ENCODE measurements around the gene VIL1. TPM values are rescaled to one million over a fixed set of nuclear protein-coding genes. Genes with fewer than 3 reads are reported as not detected.

VIL1 gene
- total and polyA plus RNA-seq, 2 of the 13 experiments (the other 11 are each of a cell fraction or from before 2014, with no cell fraction given), result 287 to 301 TPM

DNA sequence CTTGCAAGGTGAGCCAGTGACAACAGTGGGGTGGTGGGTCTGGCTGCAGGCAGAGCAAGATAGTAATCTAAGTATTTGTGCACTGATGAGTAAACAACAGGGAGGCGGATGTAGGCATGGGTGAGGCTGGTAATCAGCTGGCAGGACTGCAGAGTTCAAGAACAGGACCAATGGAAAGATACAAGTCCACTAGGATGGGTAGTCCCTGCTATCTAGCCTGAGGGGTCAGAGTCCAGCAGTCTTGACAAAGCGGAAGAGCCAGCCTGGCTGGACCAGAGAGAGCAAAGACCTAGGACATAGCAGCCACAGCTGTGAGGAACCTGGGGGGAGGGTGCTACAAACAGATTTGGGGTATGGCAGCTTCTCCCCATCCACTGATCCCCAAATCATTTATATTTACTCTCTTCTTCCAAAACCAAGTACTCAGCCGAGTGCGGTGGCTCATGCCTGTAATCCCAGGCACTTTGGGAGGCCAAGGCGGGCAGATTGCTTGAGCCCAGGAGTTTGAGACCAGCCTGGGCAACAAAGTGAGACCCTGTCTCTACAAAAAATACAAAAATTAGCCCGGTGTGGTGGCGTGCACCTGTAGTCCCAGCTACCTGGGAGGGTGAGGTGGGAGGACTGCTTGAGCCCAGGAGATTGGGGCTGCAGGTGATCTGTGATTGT, 25.9 kb downstream of the VIL1 start (continued):
- TF ChIP-seq, protein P1, sequence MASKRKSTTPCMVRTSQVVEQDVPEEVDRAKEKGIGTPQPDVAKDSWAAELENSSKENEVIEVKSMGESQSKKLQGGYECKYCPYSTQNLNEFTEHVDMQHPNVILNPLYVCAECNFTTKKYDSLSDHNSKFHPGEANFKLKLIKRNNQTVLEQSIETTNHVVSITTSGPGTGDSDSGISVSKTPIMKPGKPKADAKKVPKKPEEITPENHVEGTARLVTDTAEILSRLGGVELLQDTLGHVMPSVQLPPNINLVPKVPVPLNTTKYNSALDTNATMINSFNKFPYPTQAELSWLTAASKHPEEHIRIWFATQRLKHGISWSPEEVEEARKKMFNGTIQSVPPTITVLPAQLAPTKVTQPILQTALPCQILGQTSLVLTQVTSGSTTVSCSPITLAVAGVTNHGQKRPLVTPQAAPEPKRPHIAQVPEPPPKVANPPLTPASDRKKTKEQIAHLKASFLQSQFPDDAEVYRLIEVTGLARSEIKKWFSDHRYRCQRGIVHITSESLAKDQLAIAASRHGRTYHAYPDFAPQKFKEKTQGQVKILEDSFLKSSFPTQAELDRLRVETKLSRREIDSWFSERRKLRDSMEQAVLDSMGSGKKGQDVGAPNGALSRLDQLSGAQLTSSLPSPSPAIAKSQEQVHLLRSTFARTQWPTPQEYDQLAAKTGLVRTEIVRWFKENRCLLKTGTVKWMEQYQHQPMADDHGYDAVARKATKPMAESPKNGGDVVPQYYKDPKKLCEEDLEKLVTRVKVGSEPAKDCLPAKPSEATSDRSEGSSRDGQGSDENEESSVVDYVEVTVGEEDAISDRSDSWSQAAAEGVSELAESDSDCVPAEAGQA (IDR thresholded peaks at IDR 0.05; ENCODE audit: low read depth), result no peak; the same call in 1 of the 2 replicates
- TF ChIP-seq, protein P1 (CRISPR knock-in tag; IDR thresholded peaks at IDR 0.05; ENCODE audit: borderline replicate concordance), result no peak
- TF ChIP-seq DNMT3B (CRISPR knock-in tag; conservative IDR thresholded peaks at IDR 0.05) (no peak), SCMH1 (CRISPR knock-in tag; IDR thresholded peaks at IDR 0.05; ENCODE audit: borderline replicate concordance) (no peak), SMARCC2 (IDR thresholded peaks at IDR 0.05) (no peak), TBX3 (IDR thresholded peaks at IDR 0.05; ENCODE audit: borderline replicate concordance) (peak; percentile 73; the same call in 1 of the 2 replicates), JUN (CRISPR knock-in tag; IDR thresholded peaks at IDR 0.05) (peak; percentile 88), ZNF317 (CRISPR knock-in tag; IDR thresholded peaks at IDR 0.05) (peak; percentile 94), HNRNPK (IDR thresholded peaks at IDR 0.05; ENCODE audit: low read depth, low read length, poor library complexity, severe bottlenecking) (no peak), ZNF121 (CRISPR knock-in tag; IDR thresholded peaks at IDR 0.05) (0 out of 2 replicates have a peak, but pooled peaks have one; percentile 23), RFXAP (CRISPR knock-in tag; IDR thresholded peaks at IDR 0.05; ENCODE audit: borderline replicate concordance) (peak; percentile 88; the same call in 1 of the 2 replicates), MAFG (CRISPR knock-in tag; IDR thresholded peaks at IDR 0.05) (no peak), NCOA1 (CRISPR knock-in tag; IDR thresholded peaks at IDR 0.05) (no peak)
- TF ChIP-seq, protein P2, sequence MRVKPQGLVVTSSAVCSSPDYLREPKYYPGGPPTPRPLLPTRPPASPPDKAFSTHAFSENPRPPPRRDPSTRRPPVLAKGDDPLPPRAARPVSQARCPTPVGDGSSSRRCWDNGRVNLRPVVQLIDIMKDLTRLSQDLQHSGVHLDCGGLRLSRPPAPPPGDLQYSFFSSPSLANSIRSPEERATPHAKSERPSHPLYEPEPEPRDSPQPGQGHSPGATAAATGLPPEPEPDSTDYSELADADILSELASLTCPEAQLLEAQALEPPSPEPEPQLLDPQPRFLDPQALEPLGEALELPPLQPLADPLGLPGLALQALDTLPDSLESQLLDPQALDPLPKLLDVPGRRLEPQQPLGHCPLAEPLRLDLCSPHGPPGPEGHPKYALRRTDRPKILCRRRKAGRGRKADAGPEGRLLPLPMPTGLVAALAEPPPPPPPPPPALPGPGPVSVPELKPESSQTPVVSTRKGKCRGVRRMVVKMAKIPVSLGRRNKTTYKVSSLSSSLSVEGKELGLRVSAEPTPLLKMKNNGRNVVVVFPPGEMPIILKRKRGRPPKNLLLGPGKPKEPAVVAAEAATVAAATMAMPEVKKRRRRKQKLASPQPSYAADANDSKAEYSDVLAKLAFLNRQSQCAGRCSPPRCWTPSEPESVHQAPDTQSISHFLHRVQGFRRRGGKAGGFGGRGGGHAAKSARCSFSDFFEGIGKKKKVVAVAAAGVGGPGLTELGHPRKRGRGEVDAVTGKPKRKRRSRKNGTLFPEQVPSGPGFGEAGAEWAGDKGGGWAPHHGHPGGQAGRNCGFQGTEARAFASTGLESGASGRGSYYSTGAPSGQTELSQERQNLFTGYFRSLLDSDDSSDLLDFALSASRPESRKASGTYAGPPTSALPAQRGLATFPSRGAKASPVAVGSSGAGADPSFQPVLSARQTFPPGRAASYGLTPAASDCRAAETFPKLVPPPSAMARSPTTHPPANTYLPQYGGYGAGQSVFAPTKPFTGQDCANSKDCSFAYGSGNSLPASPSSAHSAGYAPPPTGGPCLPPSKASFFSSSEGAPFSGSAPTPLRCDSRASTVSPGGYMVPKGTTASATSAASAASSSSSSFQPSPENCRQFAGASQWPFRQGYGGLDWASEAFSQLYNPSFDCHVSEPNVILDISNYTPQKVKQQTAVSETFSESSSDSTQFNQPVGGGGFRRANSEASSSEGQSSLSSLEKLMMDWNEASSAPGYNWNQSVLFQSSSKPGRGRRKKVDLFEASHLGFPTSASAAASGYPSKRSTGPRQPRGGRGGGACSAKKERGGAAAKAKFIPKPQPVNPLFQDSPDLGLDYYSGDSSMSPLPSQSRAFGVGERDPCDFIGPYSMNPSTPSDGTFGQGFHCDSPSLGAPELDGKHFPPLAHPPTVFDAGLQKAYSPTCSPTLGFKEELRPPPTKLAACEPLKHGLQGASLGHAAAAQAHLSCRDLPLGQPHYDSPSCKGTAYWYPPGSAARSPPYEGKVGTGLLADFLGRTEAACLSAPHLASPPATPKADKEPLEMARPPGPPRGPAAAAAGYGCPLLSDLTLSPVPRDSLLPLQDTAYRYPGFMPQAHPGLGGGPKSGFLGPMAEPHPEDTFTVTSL (CRISPR knock-in tag; IDR thresholded peaks at IDR 0.05; ENCODE audit: borderline replicate concordance), result peak; percentile 96
- TF ChIP-seq, protein P3, sequence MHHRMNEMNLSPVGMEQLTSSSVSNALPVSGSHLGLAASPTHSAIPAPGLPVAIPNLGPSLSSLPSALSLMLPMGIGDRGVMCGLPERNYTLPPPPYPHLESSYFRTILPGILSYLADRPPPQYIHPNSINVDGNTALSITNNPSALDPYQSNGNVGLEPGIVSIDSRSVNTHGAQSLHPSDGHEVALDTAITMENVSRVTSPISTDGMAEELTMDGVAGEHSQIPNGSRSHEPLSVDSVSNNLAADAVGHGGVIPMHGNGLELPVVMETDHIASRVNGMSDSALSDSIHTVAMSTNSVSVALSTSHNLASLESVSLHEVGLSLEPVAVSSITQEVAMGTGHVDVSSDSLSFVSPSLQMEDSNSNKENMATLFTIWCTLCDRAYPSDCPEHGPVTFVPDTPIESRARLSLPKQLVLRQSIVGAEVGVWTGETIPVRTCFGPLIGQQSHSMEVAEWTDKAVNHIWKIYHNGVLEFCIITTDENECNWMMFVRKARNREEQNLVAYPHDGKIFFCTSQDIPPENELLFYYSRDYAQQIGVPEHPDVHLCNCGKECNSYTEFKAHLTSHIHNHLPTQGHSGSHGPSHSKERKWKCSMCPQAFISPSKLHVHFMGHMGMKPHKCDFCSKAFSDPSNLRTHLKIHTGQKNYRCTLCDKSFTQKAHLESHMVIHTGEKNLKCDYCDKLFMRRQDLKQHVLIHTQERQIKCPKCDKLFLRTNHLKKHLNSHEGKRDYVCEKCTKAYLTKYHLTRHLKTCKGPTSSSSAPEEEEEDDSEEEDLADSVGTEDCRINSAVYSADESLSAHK (CRISPR knock-in tag; IDR thresholded peaks at IDR 0.05; ENCODE audit: borderline replicate concordance), result no peak

Data from HepG2 (cell line).